Measurements from ENCODE around the gene RAI14.

RAI14 gene

DNA sequence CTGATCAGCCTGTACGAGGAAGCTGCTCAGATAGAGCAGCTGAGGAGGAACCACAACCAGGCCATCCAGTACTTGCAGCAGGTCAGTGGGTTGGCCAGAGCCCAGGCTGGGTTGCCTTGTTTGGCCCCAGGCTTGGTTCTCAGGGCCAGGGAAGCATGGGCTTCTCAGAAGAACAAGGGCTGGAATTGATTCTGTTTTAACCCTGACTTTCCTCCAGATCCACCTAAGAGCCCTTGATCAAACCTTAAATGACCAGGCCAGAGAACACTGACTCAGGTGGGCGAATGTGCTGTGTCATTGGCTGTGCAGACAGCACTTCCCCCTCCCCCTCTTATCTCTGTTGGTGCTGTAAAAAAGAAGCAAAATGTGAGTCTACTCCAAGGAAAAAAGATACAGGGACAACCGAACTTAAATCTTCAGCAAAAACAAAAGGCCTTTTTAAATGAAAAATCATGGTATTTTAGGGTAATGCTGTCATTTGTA is 210.9 kb downstream of the RAI14 start:
- DNase-seq, result no peak

DNA sequence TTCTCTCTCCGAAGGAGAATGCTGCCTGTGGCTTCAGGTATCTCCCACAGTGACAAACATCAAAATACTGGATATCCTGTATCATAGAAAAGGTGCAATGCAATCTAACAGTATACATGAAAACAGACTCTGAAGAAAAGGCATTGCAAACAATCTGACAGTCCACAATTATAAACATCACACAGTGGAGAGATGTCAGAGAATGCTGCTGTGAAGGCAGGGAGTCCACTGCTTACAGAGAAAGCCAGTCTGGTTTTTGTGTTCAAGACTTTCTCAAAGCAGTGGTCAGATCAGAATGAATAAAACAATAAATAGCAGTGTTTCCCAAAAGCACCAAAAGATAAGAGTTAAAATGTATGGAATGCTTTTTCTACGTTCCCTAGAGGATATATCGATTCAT is 211.5 kb downstream of the RAI14 start:
- DNase-seq, result no peak

DNA sequence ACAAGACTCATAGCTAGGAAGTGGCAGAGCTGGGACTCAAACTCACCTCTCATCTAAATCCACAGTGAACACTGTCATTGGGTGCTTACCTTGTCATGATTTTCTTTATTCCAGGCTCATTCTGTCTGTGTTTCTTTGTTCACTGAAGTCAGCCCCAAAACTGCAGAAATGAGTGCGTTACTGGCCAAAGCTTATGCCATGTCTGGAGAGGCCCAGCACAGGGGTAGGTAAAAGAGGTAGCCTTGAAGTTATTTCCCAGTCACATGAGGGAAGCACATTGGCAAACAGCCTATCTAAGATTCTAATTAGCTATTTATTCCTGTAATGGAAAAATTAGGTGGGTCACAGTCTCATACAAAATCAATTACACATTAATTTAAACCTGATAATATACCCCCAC is 212.7 kb downstream of the RAI14 start:
- DNase-seq, result peak; percentile 14

DNA sequence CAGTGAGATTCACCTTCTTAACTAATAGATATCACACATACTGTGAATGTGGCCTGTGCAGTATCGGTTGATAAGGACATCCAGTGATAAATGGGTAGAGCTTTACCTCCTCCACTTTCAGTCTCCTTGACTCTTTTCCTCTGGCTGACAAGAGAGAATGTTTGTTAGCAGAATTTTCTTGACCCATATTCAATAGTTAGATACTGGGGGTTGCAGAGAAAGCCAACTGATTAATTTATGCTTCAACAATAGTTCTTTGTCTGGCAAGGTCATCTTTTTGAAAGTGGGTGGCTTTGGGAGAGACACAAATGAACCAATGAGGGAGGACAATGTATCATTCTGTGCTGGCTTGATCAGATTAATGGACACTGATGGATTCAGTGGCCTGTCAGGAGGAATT is 213.1 kb downstream of the RAI14 start:
- DNase-seq, result peak; percentile 65

DNA sequence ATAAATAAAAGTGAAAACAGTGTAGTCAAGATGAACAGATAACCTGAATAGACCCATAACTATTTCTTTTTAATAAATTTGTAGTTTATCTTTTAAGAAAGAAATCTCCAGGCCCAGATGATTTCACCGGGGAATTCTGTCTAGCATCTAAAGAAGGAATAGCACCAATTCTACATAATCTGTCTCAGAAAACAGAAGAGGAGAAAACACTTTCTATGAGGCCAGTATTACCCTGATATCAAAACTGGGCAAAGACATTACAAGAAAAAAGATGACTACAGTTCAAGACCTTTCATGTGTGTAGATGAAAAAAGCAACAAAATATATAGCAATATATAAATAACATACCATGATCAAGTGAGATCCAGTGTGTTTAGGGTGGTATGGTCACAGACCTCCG is 214.3 kb downstream of the RAI14 start:
- DNase-seq, result no peak

DNA sequence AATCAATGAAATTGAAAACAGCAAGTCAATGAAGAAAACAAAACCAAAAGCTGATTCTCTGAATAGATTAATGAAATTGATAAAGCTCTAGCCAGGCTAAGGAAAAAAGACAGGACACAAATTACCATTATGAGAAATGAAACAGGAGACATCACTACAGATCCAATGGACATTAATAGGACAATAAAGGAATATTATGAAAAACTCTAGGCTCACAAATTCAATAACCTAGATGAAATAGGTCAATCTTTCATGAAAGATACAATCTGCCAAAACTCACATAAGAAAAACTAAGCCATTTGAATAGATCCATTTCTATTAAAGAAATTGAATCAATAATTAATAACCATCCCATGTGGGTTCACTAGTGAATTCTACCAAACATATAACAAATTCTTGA is 220.1 kb downstream of the RAI14 start:
- DNase-seq, result no peak

DNA sequence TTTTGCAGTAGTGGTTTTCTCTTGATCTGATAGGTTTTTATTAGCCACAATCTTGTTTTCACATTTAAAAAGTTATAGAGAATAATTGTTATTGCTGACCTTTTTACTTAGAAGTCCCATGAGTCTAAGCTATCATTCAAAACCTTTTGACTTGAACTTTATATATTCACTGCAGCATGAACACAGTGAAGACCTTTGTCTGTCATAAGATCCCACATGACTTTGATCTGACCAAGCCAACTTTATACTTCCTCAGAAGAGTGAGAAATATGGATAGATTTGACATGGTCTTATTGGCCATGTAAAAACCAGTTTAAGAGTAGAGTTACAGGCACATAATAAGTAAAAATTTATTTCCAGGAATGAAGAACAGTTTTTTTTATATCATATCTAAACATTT is 225.1 kb downstream of the RAI14 start:
- no peak for DNase-seq

All from midbrain (tissue), 1 donor.